ENCODE results near the gene SLC35E3. TPM values are rescaled to one million over a fixed set of nuclear protein-coding genes. Genes with fewer than 3 reads are reported as not detected.
"Not testable (repeated sequence)": the region's sequence is repeated elsewhere in the genome, so short reads cannot be mapped to it uniquely, and the experiment has no call there.

The SLC35E3 gene
- total and polyA plus RNA-seq, 2 donors (not counting 1 experiment from before 2014, with no cell fraction given), result 4.1 to 11.1 TPM

DNA sequence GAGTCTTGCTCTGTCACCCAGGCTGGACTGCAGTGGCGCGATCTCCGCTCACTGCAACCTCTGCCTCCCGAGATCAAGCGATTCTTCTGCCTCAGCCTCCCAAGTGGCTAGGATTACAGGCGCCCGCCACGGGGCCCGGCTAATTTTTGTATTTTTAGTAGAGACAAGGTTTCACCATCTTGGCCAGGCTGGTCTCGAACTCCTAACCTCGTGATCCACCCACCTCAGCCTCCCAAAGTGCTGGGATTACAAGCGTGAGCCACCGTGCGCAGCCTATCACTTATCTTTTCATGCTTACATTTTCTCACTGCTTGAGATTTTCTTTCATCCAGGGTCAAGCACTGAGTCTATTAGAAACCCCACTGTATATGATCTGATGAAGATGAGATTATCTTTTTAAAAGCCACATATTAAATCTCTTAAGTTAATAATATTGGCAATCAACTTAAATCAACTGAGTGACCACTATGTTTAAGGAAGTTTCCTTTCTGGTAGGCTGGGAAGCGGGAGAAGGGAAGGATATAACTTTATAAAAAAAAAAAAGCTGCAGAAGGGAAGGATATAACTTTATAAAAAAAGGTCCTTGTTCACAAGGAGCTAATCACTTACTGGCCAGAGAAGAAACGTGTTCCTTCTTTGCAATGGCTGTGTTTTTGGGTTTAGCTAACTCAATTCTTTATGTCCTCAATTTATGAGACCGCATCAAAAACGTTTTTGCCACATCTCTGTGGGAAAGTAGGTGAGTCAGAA lies 60.7 kb downstream of the SLC35E3 start:
- peaks cover 31% of the 10 kb centered on the region for H3K79me2 ChIP-seq (ENCODE audit: control insufficient read depth, insufficient read depth, low read length)
- no peaks in the 10 kb centered on the region for H4K20me1 ChIP-seq (ENCODE audit: control insufficient read depth, extremely low read depth, insufficient read depth, low read length)
- no peaks in the 10 kb centered on the region for H3K27me3 ChIP-seq (ENCODE audit: control insufficient read depth, insufficient read depth, low read length)
- H3K4me2 ChIP-seq (ENCODE audit: extremely low read depth, insufficient read depth, low read length), result peak overlapping the region; percentile 26
- H3K9me3 ChIP-seq (ENCODE audit: control insufficient read depth, insufficient read depth, low read depth, low read length), result no peaks in the 10 kb centered on the region
- DNase-seq (ENCODE audit: low read depth in 2 of 2), result no peak
- H3K9ac ChIP-seq (ENCODE audit: insufficient read depth, low read length), result no peak overlapping the region
- no peak overlapping the region for H3K4me3 ChIP-seq (replicated peaks in 1 of 4; ENCODE audit: control extremely low read depth in 1 of 4, insufficient read depth in 1 of 4, low read depth in 3 of 4, low read length in 4 of 4)
- no peak for TF ChIP-seq EZH2 (IDR thresholded peaks at IDR 0.05; ENCODE audit: low read length, missing control alignments)
- TF ChIP-seq, protein P1, sequence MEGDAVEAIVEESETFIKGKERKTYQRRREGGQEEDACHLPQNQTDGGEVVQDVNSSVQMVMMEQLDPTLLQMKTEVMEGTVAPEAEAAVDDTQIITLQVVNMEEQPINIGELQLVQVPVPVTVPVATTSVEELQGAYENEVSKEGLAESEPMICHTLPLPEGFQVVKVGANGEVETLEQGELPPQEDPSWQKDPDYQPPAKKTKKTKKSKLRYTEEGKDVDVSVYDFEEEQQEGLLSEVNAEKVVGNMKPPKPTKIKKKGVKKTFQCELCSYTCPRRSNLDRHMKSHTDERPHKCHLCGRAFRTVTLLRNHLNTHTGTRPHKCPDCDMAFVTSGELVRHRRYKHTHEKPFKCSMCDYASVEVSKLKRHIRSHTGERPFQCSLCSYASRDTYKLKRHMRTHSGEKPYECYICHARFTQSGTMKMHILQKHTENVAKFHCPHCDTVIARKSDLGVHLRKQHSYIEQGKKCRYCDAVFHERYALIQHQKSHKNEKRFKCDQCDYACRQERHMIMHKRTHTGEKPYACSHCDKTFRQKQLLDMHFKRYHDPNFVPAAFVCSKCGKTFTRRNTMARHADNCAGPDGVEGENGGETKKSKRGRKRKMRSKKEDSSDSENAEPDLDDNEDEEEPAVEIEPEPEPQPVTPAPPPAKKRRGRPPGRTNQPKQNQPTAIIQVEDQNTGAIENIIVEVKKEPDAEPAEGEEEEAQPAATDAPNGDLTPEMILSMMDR (conservative IDR thresholded peaks at IDR 0.05 in 1 of 2, IDR thresholded peaks at IDR 0.05 in 1 of 2; ENCODE audit: low read depth in 1 of 2, low read length in 2 of 2), result no peak
- no peak overlapping the region for H3K27ac ChIP-seq (ENCODE audit: insufficient read depth, low read length)
- no peaks in the 10 kb centered on the region for H3K4me1 ChIP-seq (ENCODE audit: control insufficient read depth, extremely low read depth, insufficient read depth, low read length)
- H3K36me3 ChIP-seq (ENCODE audit: control insufficient read depth, insufficient read depth, low read length), result peaks cover 3% of the 10 kb centered on the region
- no peak overlapping the region for H2AFZ ChIP-seq (ENCODE audit: low read length)

DNA sequence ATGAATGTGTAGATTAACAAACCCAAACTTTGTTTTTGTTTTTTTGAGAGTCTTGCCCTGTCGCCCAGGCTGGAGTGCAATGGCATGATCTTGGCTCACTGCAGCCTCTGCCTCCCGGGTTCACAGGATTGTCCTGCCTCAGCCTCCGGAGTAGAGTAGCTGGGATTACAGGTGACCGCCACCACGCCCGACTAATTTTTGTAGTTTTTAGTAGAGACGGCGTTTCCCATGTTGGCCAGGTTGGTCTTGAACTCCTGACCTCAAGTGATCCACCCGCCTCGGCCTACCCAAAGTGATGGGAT lies 61.2 kb downstream of the SLC35E3 start:
- Histone ChIP-seq H3K27ac (ENCODE audit: insufficient read depth, low read length) (peak overlapping the region; percentile 99), H3K9ac (ENCODE audit: insufficient read depth, low read length) (peak overlapping the region; percentile 99), H3K79me2 (ENCODE audit: control insufficient read depth, insufficient read depth, low read length) (peaks cover 37% of the 10 kb centered on the region), H2AFZ (ENCODE audit: low read length) (peak overlapping the region; percentile 43), H3K4me2 (ENCODE audit: extremely low read depth, insufficient read depth, low read length) (peak overlapping the region; percentile 26), H3K4me3 (replicated peaks in 1 of 4; ENCODE audit: control extremely low read depth in 1 of 4, insufficient read depth in 1 of 4, low read depth in 3 of 4, low read length in 4 of 4) (peak overlapping the region; percentile 30 to 99 (median 90))
- not testable (repeated sequence) for H4K20me1 ChIP-seq (ENCODE audit: control insufficient read depth, extremely low read depth, insufficient read depth, low read length); H3K27me3 ChIP-seq (ENCODE audit: control insufficient read depth, insufficient read depth, low read length); H3K4me1 ChIP-seq (ENCODE audit: control insufficient read depth, extremely low read depth, insufficient read depth, low read length); H3K9me3 ChIP-seq (ENCODE audit: control insufficient read depth, insufficient read depth, low read depth, low read length); H3K36me3 ChIP-seq (ENCODE audit: control insufficient read depth, insufficient read depth, low read length); DNase-seq (ENCODE audit: low read depth in 2 of 2)

DNA sequence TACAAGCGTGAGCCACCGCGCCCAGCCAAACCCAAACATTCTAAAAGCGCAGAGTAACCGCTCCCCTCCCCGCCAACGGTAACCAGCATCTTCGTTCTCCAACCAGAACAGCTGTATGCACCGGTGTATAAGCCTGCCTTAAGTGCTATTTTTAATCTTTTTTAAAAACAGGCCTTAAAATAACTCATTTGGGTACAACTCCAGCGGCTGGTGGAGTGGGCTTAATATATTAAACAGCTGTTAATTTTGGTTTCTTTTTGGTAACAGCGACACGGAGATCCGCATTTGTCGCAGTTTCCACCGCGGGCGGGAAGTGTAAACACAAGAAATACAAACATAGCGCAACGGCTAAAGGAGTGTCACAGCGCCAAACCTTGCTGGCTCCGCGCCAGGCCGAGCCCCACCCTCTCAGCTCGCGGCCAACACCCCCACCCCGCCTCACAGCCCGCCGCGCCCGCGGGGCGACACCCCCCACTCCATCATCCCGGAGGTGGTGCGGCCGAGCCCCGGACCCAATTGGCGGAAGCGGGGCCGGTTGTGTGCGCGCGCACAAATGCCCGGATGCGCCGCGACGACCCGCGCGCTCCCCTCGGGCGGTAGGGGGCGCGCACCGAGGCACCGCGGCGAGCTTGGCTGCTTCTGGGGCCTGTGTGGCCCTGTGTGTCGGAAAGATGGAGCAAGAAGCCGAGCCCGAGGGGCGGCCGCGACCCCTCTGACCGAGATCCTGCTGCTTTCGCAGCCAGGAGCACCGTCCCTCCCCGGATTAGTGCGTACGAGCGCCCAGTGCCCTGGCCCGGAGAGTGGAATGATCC lies 61.8 kb downstream of the SLC35E3 start, which contains the start of gene MDM2:
TSS of gene MDM2 (plus strand) at position 602 of the 812 bp plus-strand sequence. CDS start 301 bp downstream, outside the sequence.
- Histone ChIP-seq H3K4me1 (ENCODE audit: control insufficient read depth, extremely low read depth, insufficient read depth, low read length) (no peaks in the 10 kb centered on the region), H3K4me3 (replicated peaks in 1 of 4; ENCODE audit: control extremely low read depth in 1 of 4, insufficient read depth in 1 of 4, low read depth in 3 of 4, low read length in 4 of 4) (peak within 1 kb of the TSS; percentile 94 to 99 (median 96)), H3K27me3 (ENCODE audit: control insufficient read depth, insufficient read depth, low read length) (no peaks in the 10 kb centered on the region), H3K9ac (ENCODE audit: insufficient read depth, low read length) (peak within 1 kb of the TSS; percentile 99), H4K20me1 (ENCODE audit: control insufficient read depth, extremely low read depth, insufficient read depth, low read length) (no peaks in the 10 kb centered on the region), H3K9me3 (ENCODE audit: control insufficient read depth, insufficient read depth, low read depth, low read length) (no peaks in the 10 kb centered on the region), H2AFZ (ENCODE audit: low read length) (peak within 1 kb of the TSS; percentile 76), H3K79me2 (ENCODE audit: control insufficient read depth, insufficient read depth, low read length) (peaks cover 42% of the 10 kb centered on the region), H3K4me2 (ENCODE audit: extremely low read depth, insufficient read depth, low read length) (peak within 1 kb of the TSS; percentile 64), H3K27ac (ENCODE audit: insufficient read depth, low read length) (peak within 1 kb of the TSS; percentile 99), H3K36me3 (ENCODE audit: control insufficient read depth, insufficient read depth, low read length) (peaks cover 5% of the 10 kb centered on the region)
- no peak for TF ChIP-seq EZH2 (IDR thresholded peaks at IDR 0.05; ENCODE audit: low read length, missing control alignments)
- TF ChIP-seq, protein P1 (conservative IDR thresholded peaks at IDR 0.05 in 1 of 2, IDR thresholded peaks at IDR 0.05 in 1 of 2; ENCODE audit: low read depth in 1 of 2, low read length in 2 of 2), result peak; percentile 42 to 67
- DNase-seq (ENCODE audit: low read depth in 2 of 2), result peak; percentile 88 to 89

Data from fibroblast of lung (primary cell).